Tibial nerve (tissue), 4 donors: ENCODE measurements around the gene SLC24A3.

Experiments
- CTCF ChIP-seq, 5 experiments: fragments of 200-600 bp in 3 of 5; fragments of 450-650 bp in 2 of 5; sonication (generic) in 3 of 5; IDR thresholded peaks; one replicate each; pipeline ENCODE4 v1.5.1; 2016 to 2019; ENCODE audit warnings: antibody characterized with exemption in 5 of 5, mild to moderate bottlenecking in 3 of 5, moderate library complexity in 2 of 5
- EP300 ChIP-seq, 2 donors: sonication (generic); formaldehyde crosslinking; IDR thresholded peaks; one replicate each; pipeline ENCODE4 v1.6.1; 2017; ENCODE audit warnings: antibody characterized with exemption in 2 of 2, mild to moderate bottlenecking in 1 of 2
- POLR2A ChIP-seq, 2 donors: fragments of 450-650 bp; IDR thresholded peaks; one replicate each; pipeline ENCODE4 v1.6.1; 2017; ENCODE audit warnings: antibody characterized with exemption in 2 of 2, mild to moderate bottlenecking in 2 of 2, moderate library complexity in 2 of 2

GRCh38 chr20:19314621-19315020, 102.2 kb downstream of the SLC24A3 start:
- no peak for TF ChIP-seq POLR2A (IDR thresholded peaks at IDR 0.05)
- no peak for TF ChIP-seq CTCF (IDR thresholded peaks at IDR 0.05)
- TF ChIP-seq EP300 (IDR thresholded peaks at IDR 0.05), result no peak
